Stomach (tissue), 4 donors: ENCODE results near the gene MITD1.

Source experiments
- EP300 ChIP-seq: sonication (generic); formaldehyde crosslinking; IDR thresholded peaks from one replicate; pipeline ENCODE4 v1.6.1; 2017; ENCODE audit warnings: antibody characterized with exemption
- POLR2A ChIP-seq, 4 donors: fragments of 450-650 bp; IDR thresholded peaks; one replicate each; pipeline ENCODE4 v1.6.1; 2016; ENCODE audit warnings: antibody characterized with exemption in 4 of 4, control low read depth in 2 of 4, mild to moderate bottlenecking in 1 of 4, moderate library complexity in 1 of 4
- POLR2AphosphoS5 ChIP-seq, 3 donors: sonication (generic); formaldehyde crosslinking; IDR thresholded peaks; one replicate each; pipeline ENCODE4 v1.6.1; 2016; ENCODE audit warnings: antibody characterized with exemption in 3 of 3
- TF ChIP-seq, protein P1 (sequence below), 7 experiments: fragments of 450-650 bp in 4 of 7; fragments of 200-600 bp in 3 of 7; sonication (generic) in 3 of 7; IDR thresholded peaks; one replicate each; pipeline ENCODE4 v1.5.1; 2016 to 2019; ENCODE audit warnings: antibody characterized with exemption in 7 of 7, control low read depth in 2 of 7, mild to moderate bottlenecking in 1 of 7

DNA sequence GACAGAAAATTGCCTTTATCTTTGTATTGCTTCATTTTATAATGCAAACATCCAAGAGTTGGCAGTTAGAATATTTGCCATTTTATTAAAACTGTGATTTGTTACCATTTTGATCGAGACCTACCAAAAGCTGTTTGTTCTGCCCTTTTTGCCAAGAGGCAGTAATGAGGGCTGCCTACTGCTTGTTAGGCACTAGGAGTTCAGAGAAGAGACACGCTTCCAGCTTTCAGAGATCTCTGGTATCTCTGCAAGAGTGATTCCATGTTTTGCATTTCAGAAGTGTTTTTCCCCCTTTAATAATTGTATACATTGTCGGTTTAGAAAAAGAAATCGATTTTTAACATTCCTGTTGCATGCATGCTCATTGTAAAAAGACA, 754 bp upstream of the MITD1 start:
- TF ChIP-seq, protein P1, sequence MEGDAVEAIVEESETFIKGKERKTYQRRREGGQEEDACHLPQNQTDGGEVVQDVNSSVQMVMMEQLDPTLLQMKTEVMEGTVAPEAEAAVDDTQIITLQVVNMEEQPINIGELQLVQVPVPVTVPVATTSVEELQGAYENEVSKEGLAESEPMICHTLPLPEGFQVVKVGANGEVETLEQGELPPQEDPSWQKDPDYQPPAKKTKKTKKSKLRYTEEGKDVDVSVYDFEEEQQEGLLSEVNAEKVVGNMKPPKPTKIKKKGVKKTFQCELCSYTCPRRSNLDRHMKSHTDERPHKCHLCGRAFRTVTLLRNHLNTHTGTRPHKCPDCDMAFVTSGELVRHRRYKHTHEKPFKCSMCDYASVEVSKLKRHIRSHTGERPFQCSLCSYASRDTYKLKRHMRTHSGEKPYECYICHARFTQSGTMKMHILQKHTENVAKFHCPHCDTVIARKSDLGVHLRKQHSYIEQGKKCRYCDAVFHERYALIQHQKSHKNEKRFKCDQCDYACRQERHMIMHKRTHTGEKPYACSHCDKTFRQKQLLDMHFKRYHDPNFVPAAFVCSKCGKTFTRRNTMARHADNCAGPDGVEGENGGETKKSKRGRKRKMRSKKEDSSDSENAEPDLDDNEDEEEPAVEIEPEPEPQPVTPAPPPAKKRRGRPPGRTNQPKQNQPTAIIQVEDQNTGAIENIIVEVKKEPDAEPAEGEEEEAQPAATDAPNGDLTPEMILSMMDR (IDR thresholded peaks at IDR 0.05) = no peak
- no peak for TF ChIP-seq POLR2A (IDR thresholded peaks at IDR 0.05)
- TF ChIP-seq POLR2AphosphoS5 (IDR thresholded peaks at IDR 0.05) = no peak
- TF ChIP-seq EP300 = no peak
